Mesothelial cell of epicardium (in vitro differentiated cells): Measurements from ENCODE around the gene ZBTB21. TPM values are rescaled to one million over a fixed set of nuclear protein-coding genes. Genes with fewer than 3 reads are reported as not detected.
A peak's percentile ranks its signal among the peaks of the same experiment; 100 is the strongest.

Experiments used
- DNase-seq, 2 experiments: peaks; one replicate each; pipeline ENCODE4 v3.0.0; 2021; ENCODE audit warnings: low spot score in 2 of 2; ENCODE audit not compliant: unreplicated experiment in 2 of 2
- H3K27ac Mint-ChIP-seq: 2 replicates; pipeline ENCODE4 v1.8.0; 2021; ENCODE audit warnings: mixed read lengths
- H3K27me3 Mint-ChIP-seq: 2 replicates; pipeline ENCODE4 v1.8.0; 2021; ENCODE audit warnings: low read depth, mixed read lengths
- H3K36me3 Mint-ChIP-seq: 2 replicates; pipeline ENCODE4 v1.8.0; 2021; ENCODE audit warnings: mixed read lengths
- H3K4me1 Mint-ChIP-seq: 2 replicates; pipeline ENCODE4 v1.8.0; 2021; ENCODE audit warnings: mixed read lengths
- H3K4me3 Mint-ChIP-seq: 2 replicates; pipeline ENCODE4 v1.8.0; 2021; ENCODE audit warnings: mild to moderate bottlenecking, moderate library complexity, mixed read lengths
- H3K9me3 Mint-ChIP-seq: 2 replicates; pipeline ENCODE4 v1.8.0; 2021; ENCODE audit warnings: mixed read lengths
- total RNA-seq: library from RNA; stranded (reverse); gene quantifications from 3 replicates; pipeline ENCODE4 v1.2.1, GENCODE V29; 2021
- TF ChIP-seq, protein P1 (sequence below): fragments of 200-600 bp; sonication (generic); IDR thresholded peaks from one replicate; pipeline ENCODE4 v1.5.0; 2021; ENCODE audit warnings: antibody characterized with exemption; ENCODE audit not compliant: unreplicated experiment

Gene ZBTB21
- total RNA-seq, 1 donor from 2014 or later: 17.4 TPM

DNA sequence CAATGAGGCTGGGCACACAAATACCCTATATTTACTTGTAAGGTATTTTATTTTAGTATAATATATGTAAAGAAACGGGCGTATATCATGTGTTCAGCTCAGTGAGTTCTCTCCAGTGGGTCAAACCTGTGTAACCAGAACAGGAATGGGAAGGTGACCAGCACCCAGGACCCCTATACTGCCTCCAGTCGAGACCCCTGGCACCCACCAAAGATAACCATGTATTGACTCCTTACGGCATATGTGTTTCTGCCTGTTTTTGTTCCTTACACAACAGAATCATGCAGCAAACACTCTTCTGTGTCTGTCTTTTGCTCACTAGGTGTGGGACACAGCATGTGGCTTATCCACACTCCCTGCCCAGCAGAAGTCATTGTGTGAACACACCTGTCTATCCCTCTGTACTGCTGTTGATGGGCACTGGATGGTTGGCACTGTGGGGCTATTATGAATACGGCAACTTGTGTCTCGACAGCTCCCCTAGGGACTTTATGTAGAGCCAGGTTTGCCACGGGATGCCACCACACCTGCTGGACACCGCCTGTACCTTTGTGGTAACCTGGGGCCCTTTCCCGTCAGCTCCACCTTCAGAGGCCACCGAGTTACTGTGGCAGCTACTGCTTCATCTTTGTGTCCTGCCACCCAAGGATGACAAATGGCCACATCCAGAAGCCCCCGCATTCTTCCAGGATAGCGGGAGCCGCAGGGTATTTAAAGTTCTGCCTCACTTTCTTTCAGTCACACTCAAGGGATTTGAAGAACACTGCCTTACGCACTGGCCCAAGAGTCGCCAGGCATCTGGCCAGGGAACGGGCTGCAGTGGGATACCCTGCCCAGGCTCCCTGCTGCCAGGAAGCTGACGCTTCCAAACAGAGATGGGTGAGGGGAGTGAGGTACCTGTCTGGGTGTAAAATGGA, 32.9 kb downstream of the ZBTB21 start:
- Mint-ChIP-seq H3K36me3 (peaks cover 3% of the 10 kb centered on the region), H3K27me3 (no peaks in the 10 kb centered on the region), H3K9me3 (peaks cover 11% of the 10 kb centered on the region), H3K4me3 (no peak overlapping the region), H3K4me1 (peaks cover 5% of the 10 kb centered on the region), H3K27ac (no peak overlapping the region)
- TF ChIP-seq, protein P1, sequence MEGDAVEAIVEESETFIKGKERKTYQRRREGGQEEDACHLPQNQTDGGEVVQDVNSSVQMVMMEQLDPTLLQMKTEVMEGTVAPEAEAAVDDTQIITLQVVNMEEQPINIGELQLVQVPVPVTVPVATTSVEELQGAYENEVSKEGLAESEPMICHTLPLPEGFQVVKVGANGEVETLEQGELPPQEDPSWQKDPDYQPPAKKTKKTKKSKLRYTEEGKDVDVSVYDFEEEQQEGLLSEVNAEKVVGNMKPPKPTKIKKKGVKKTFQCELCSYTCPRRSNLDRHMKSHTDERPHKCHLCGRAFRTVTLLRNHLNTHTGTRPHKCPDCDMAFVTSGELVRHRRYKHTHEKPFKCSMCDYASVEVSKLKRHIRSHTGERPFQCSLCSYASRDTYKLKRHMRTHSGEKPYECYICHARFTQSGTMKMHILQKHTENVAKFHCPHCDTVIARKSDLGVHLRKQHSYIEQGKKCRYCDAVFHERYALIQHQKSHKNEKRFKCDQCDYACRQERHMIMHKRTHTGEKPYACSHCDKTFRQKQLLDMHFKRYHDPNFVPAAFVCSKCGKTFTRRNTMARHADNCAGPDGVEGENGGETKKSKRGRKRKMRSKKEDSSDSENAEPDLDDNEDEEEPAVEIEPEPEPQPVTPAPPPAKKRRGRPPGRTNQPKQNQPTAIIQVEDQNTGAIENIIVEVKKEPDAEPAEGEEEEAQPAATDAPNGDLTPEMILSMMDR: no peak
- no peak for DNase-seq

DNA sequence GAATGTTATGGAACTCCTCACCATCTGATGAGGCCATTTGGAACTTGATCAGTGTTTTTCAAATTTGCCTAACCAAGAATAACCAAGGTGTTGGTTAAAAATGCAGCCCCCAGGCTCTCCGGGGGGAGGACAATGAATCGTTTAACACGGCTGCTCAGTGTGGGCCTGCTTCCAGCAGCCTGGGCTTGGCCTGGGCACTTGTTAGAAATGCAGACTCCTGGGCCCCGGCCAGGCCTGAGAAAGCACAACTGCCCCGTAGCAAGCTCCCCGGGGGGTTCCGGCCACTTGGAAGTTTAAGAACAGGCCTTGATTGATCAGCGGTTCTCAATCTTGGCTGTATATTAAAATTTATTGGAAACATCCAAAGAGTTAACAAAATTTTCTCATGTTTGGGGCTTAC, 33.5 kb downstream of the ZBTB21 start:
- DNase-seq: no peak
- peaks cover 5% of the 10 kb centered on the region for H3K4me1 Mint-ChIP-seq
- peaks cover 10% of the 10 kb centered on the region for H3K9me3 Mint-ChIP-seq
- H3K36me3 Mint-ChIP-seq: peaks cover 3% of the 10 kb centered on the region
- H3K27me3 Mint-ChIP-seq: no peaks in the 10 kb centered on the region
- no peak overlapping the region for H3K27ac Mint-ChIP-seq
- TF ChIP-seq, protein P1: no peak
- H3K4me3 Mint-ChIP-seq: no peak overlapping the region

DNA sequence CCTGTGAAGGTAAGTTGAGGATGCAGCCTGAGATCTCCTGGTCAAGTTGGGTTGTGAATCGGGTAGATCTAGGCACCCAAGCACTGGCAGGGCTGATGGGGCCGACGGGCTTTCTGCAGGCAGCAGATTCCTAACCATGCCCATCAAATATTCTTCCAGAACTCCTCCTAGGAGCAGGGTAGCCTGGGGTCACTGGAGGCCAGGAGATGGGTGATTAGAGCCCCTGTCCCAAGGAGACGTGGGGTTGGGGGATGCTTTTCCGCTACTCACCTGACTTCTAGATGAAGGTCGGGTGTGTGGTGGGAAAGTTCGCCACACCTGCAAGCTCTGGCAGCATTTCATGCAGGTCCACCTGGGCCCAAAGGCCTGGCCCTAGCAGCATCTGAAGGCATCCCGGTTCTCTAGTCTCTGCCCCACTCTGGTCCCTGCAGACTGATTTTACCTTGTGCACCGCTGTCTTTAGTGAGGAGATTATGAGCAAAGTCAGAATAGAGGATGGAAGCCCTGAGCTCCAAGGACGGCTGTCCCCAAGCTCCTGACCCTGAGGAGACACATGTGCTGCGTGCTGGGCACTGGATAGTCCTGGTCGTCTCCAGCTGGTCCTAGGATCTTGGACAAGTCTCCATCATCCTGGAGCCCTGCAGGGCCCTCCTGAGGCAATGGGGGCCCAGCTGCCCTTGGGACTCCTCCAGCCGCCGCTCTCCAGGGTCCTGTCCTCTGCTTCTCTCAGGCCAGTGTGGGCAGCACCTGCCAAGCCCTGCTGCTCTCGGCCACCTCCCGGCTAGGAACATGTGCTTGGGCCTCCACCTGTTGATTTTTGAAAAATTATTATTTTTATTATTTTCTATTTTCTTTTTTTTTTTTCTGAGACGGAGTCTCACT, 34.5 kb downstream of the ZBTB21 start:
- Mint-ChIP-seq H3K27me3 (no peaks in the 10 kb centered on the region), H3K27ac (no peak overlapping the region), H3K4me3 (no peak overlapping the region), H3K9me3 (peaks cover 10% of the 10 kb centered on the region), H3K4me1 (peaks cover 12% of the 10 kb centered on the region), H3K36me3 (peaks cover 3% of the 10 kb centered on the region)
- TF ChIP-seq, protein P1: no peak
- peak in 1 of 2 experiments; percentile 28 for DNase-seq

DNA sequence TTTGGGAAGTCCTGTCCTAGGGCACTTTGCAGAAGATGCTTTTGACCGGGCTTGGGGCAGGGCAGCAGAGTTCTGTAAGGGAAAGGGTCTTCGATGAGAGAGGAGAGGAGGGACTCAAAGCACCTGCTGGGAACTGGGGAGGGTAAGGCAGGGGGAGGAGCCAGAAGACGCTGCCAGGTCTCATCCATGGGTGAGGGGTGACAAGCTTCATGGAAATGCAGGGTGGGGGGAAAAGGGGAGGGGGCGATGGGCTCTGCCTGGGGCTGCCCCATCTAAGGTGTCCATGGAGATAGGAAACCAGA, 35.5 kb downstream of the ZBTB21 start:
- no peaks in the 10 kb centered on the region for H3K27me3 Mint-ChIP-seq
- H3K9me3 Mint-ChIP-seq: peaks cover 8% of the 10 kb centered on the region
- TF ChIP-seq, protein P1: no peak
- no peak overlapping the region for H3K27ac Mint-ChIP-seq
- peaks cover 3% of the 10 kb centered on the region for H3K36me3 Mint-ChIP-seq
- DNase-seq: no peak
- no peak overlapping the region for H3K4me3 Mint-ChIP-seq
- peaks cover 11% of the 10 kb centered on the region for H3K4me1 Mint-ChIP-seq

DNA sequence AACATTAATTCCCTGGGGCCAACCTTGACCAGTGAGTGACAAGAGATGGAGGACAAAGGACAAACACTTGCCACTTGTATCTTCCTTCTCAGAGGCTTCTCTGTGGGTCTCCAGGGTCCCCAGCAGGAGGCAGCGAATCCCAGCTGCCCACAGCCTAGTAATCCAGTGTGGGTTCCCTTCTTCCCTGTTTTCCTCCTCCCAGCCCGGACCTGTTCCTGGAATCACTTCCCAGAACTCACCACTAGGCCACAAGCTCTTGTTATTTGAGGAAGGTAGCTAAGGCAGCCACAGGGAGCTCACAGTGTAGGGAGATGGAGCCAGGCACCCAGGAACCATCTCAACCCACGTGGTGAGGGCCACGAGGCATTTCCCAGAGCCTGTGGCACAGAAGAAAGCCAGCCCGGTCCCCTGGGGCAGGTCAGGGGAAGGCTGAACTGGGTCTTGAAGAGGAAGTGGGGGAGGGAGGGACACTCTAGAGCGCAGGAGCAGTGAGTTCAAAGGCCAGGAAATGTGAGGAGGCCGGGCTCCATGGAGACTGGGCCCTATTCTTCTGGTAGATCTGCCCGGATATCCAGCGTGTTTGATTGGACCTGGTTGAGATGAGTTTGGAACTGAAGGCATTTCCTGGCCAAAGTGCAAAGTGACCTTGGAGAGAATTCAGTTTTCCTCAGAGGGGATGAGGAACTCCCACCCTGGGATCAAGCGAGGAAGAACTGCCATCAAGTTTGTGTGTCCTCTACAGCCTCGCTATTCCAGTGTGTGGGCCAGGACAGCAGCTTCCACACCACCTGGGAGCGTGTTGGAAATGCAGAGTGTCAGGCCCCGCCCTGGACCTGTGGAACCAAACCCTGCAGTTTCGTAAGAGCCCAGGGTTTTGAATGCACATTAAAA, 36.1 kb downstream of the ZBTB21 start:
- TF ChIP-seq, protein P1: no peak
- Mint-ChIP-seq H3K4me3 (no peak overlapping the region), H3K4me1 (peaks cover 14% of the 10 kb centered on the region), H3K9me3 (peaks cover 3% of the 10 kb centered on the region), H3K27ac (no peak overlapping the region), H3K36me3 (peaks cover 2% of the 10 kb centered on the region), H3K27me3 (no peaks in the 10 kb centered on the region)
- DNase-seq: peak in 1 of 2 experiments; percentile 25
